Left lung (tissue), 10 donors: ENCODE data around the gene AURKB. TPM values are rescaled to one million over a fixed set of nuclear protein-coding genes. Genes with fewer than 3 reads are reported as not detected.
A peak's percentile ranks its signal among the peaks of the same experiment; 100 is the strongest.

Experiments
- ATAC-seq: fragments of 200-7000 bp; cut with Tn5 transposase; one replicate; pipeline ENCODE4 v1.9.1; 2020; ENCODE audit warnings: moderate library complexity
- DNase-seq, 4 donors: peaks; one replicate each; pipeline ENCODE4 v3.0.0-alpha.2; 2013 to 2020
- H3K27ac ChIP-seq, 2 donors: fragments of 200-600 bp; sonication (generic) in 1 of 2; one replicate each; pipeline versions ENCODE4 v1.5.0 to v1.8.0; 2020 to 2021
- H3K27me3 ChIP-seq, 2 donors: fragments of 200-600 bp; sonication (generic) in 1 of 2; one replicate each; pipeline versions ENCODE4 v1.5.0 to v1.8.0; 2020 to 2021
- H3K36me3 ChIP-seq, 2 donors: fragments of 200-600 bp; sonication (generic) in 1 of 2; one replicate each; pipeline versions ENCODE4 v1.5.0 to v1.8.0; 2020 to 2021
- H3K4me1 ChIP-seq, 2 donors: fragments of 200-600 bp; one replicate each; pipeline ENCODE4 v1.8.0; 2021
- H3K4me3 ChIP-seq, 2 donors: fragments of 200-600 bp; sonication (generic) in 1 of 2; one replicate each; pipeline versions ENCODE4 v1.5.0 to v1.8.0; 2020 to 2021; ENCODE audit warnings: mild to moderate bottlenecking in 1 of 2
- H3K9me3 ChIP-seq, 2 donors: fragments of 200-600 bp; sonication (generic) in 1 of 2; one replicate each; pipeline versions ENCODE4 v1.5.0 to v1.8.0; 2020 to 2021
- intact Hi-C, 2 donors: fragments of 100-400 bp; cut with DNase I; formaldehyde crosslinking; loops; one replicate each; pipeline versions ENCODE4 v1.11.2 to v1.14.2; 2022
- polyA plus RNA-seq, 6 donors: library from polyadenylated mRNA; unstranded; fragments of 120-200 nt; gene quantifications; one replicate each; pipeline ENCODE4 v1.2.1, GENCODE V29; 2013; ENCODE audit not compliant: insufficient read length in 6 of 6
- total RNA-seq, 2 donors: library from RNA; stranded (reverse); fragmentation: NEBNext Ultra II Directional; extraction: Animal tissue kit (Norgen Biotek cat#: 25700); gene quantifications; one replicate each; pipeline ENCODE4 v1.2.1, GENCODE V29; 2021
- TF ChIP-seq, protein P1 (sequence below), 2 donors: fragments of 200-600 bp; sonication (generic) in 1 of 2; IDR thresholded peaks; one replicate each; pipeline versions ENCODE4 v1.5.0 to v1.8.0; 2021; ENCODE audit warnings: antibody characterized with exemption in 2 of 2
- donor health status: DM: no; HTN: yes; CAD: no.
- donor health status: DM: no; HTN: no; CAD: no.

AURKB gene
- total and polyA plus RNA-seq, 8 donors: 2.7 to 58.0 (median 31.8) TPM

DNA sequence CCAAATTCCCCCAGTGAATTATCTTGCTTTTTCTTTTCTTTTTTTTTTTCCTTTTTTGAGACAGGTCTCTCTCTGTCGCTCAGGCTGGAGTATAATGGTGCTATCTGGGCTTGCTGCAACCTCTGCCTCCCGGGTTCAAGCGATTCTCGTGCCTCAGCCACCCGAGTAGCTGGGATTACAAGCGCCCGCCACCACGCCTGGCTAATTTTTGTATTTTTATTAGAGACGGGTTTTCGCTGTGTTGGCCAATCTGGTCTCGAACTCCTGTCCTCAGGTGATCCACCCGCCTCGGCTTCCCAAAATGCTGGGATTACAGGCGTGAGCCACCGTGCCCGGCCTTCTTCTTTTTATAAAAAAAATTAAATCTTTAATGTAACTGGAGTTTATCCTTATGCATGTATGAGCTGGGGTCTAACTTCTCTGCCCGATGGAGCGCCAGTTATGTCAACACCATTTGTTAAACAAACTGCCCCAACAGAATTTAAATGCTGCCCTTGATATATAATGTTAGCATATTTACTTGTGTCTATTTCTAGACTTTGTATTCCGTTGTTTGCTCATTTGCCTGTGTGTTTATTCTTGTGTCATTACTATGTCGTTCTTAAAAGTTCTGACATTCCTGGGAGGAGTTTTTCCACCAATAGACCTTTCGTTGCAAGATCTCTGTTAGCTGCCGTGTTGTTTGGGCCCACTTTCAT, 535 bp upstream of the AURKB start:
- peak; percentile 49 for ATAC-seq
- H3K27ac ChIP-seq: peak overlapping the region; percentile 86 to 88
- H3K4me1 ChIP-seq: peaks cover 5 to 23% of the 10 kb centered on the region in 2 donors
- no peaks in the 10 kb centered on the region for H3K27me3 ChIP-seq
- H3K9me3 ChIP-seq: no peaks in the 10 kb centered on the region
- H3K4me3 ChIP-seq: peak overlapping the region; percentile 39 to 57
- H3K36me3 ChIP-seq: no peaks in the 10 kb centered on the region
- intact Hi-C loops: no loop called here
- DNase-seq: no peak
- TF ChIP-seq, protein P1, sequence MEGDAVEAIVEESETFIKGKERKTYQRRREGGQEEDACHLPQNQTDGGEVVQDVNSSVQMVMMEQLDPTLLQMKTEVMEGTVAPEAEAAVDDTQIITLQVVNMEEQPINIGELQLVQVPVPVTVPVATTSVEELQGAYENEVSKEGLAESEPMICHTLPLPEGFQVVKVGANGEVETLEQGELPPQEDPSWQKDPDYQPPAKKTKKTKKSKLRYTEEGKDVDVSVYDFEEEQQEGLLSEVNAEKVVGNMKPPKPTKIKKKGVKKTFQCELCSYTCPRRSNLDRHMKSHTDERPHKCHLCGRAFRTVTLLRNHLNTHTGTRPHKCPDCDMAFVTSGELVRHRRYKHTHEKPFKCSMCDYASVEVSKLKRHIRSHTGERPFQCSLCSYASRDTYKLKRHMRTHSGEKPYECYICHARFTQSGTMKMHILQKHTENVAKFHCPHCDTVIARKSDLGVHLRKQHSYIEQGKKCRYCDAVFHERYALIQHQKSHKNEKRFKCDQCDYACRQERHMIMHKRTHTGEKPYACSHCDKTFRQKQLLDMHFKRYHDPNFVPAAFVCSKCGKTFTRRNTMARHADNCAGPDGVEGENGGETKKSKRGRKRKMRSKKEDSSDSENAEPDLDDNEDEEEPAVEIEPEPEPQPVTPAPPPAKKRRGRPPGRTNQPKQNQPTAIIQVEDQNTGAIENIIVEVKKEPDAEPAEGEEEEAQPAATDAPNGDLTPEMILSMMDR (IDR thresholded peaks at IDR 0.05): no peak

DNA sequence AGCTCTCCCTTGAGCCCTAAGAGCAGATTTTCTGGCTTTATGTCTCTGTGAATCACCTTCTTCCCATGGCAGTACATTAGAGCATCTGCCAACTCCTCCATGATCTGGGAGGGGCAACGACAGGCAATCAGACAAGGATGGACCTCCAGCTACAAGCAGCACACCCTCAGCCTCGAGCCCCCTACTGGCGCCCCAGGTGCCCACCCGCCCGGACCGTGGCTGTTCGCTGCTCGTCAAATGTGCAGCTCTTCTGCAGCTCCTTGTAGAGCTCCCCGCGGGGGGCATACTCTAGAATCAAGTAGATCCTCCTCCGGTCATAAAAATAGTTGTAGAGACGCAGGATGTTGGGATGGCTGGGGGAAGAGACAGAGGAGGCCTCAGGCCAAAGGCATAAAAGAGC, 3.8 kb downstream of the AURKB start:
- H3K36me3 ChIP-seq: no peaks in the 10 kb centered on the region
- TF ChIP-seq, protein P1 (IDR thresholded peaks at IDR 0.05): no peak
- no peak overlapping the region for H3K27ac ChIP-seq
- no peak overlapping the region for H3K4me3 ChIP-seq
- intact Hi-C loops: no loop called here
- H3K4me1 ChIP-seq: peaks cover 5 to 23% of the 10 kb centered on the region in 2 donors
- DNase-seq (no peak), ATAC-seq (no peak)
- no peaks in the 10 kb centered on the region for H3K9me3 ChIP-seq
- H3K27me3 ChIP-seq: no peaks in the 10 kb centered on the region

DNA sequence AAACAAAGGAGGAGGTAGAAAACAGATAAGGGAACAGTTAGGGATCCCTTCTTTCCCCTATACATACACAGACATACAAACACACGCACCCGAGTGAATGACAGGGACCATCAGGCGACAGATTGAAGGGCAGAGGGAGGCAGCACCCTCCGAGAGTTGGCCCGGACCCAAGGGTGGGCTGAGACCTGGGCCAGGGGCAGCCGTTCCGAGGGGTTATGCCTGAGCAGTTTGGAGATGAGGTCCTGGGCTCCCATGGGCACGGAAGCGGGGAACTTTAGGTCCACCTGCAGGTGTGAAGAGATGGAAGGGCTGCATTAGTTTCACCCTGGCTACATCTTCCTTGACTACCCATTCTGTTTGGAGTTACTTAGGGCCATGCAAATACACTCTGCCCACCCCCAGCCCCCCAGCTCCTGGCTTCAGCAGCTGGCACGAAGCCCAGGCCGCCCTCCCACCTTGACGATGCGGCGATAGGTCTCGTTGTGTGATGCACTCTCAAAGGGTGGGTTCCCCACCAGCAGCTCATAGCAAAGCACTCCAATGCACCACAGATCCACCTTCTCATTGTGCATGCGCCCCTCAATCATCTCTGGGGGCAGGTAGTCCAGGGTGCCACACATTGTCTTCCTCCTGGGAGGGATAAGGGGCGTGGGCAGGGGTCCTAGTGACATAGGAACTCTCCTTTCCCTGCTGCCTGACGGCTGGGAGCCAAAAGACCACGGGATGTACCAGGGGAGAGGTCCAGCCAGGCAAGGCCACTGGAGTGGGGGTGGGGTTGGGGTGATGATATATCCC, 5.4 kb downstream of the AURKB start:
- no peak for ATAC-seq
- TF ChIP-seq, protein P1 (IDR thresholded peaks at IDR 0.05): no peak
- intact Hi-C loops: no loop called here

DNA sequence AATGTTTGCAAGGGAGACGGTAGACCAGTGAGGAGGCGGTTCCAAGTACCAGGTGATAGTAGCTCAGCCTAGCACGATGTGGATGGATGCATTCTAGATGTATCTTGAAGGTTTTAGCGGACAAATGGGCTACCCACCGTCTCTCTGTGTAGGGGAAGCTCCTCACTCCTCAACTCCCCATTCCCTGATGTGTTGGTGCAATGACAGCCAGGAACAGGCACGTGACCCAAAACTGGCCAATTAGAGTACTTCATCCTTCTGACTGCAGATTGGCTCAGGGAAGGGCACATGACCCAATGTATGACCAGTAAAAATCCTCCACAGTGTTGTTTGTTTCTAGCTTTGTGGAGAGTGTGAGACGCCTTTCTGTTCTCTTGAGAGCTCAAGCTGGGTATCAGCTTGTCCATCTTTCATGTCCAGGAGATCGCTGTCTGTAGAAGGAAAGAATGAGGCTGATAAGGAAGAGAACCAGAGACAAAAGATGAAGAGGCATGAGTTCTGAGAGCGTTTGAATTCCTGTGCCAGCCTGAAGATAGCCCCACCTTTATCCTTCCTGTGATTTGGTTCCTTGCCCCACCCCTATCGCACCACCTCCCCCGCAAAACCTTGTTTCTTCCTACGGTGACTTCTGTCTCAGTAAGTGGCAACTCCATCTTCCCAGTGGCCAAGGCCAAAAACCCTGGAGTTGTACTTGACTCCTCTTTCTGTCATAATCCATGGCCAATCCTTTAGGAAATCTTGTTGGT, 18.1 kb downstream of the AURKB start:
- Histone ChIP-seq H3K36me3 (no peaks in the 10 kb centered on the region), H3K4me1 (peaks cover 14 to 48% of the 10 kb centered on the region in 2 donors), H3K9me3 (no peaks in the 10 kb centered on the region), H3K4me3 (peak overlapping the region; percentile 3 to 29), H3K27ac (peak overlapping the region; percentile 80 to 83), H3K27me3 (no peaks in the 10 kb centered on the region)
- DNase-seq: peak in 3 of 4 donors; percentile 75 to 85 (median 82)
- ATAC-seq: peak; percentile 28
- TF ChIP-seq, protein P1 (IDR thresholded peaks at IDR 0.05): no peak
- intact Hi-C loops: no loop called here

More for the DNA sequence above, 5.4 kb downstream of the AURKB start:
- no peaks in the 10 kb centered on the region for H3K9me3 ChIP-seq
- peaks cover 0 to 9% of the 10 kb centered on the region in 2 donors for H3K4me1 ChIP-seq
- no peak overlapping the region for H3K4me3 ChIP-seq
- H3K27ac ChIP-seq: no peak overlapping the region
- H3K36me3 ChIP-seq: no peaks in the 10 kb centered on the region
- no peaks in the 10 kb centered on the region for H3K27me3 ChIP-seq
- DNase-seq: no peak
